BLaER1 (cell line): ENCODE results near the gene CYP4Z1.
"Not testable (repeated sequence)": the region's sequence is repeated elsewhere in the genome, so short reads cannot be mapped to it uniquely, and the experiment has no call there.

Experiments
- H3K27ac ChIP-seq: shearing (Covaris generic); formaldehyde crosslinking; 2 replicates; pipeline ENCODE4 v1.8.1; 2022
- H3K27me3 ChIP-seq: shearing (Covaris generic); formaldehyde crosslinking; 2 replicates; pipeline ENCODE4 v1.8.1; 2022
- H3K36me3 ChIP-seq: shearing (Covaris generic); formaldehyde crosslinking; 2 replicates; pipeline ENCODE4 v1.8.1; 2022
- H3K4me1 ChIP-seq: shearing (Covaris generic); formaldehyde crosslinking; 2 replicates; pipeline ENCODE4 v1.8.1; 2022
- H3K4me2 ChIP-seq: shearing (Covaris generic); formaldehyde crosslinking; 2 replicates; pipeline ENCODE4 v1.8.1; 2022
- H3K4me3 ChIP-seq: shearing (Covaris generic); formaldehyde crosslinking; 2 replicates; pipeline ENCODE4 v1.8.1; 2022
- H3K9ac ChIP-seq: shearing (Covaris generic); formaldehyde crosslinking; 2 replicates; pipeline ENCODE4 v1.8.1; 2022
- H3K9me3 ChIP-seq: shearing (Covaris generic); formaldehyde crosslinking; 2 replicates; pipeline ENCODE4 v1.8.1; 2022
- H4K20me1 ChIP-seq: shearing (Covaris generic); formaldehyde crosslinking; 2 replicates; pipeline ENCODE4 v1.8.1; 2022
- Cebpa-rat ChIP-seq: shearing (Covaris generic); IDR thresholded peaks from 2 replicates; pipeline ENCODE4 v1.8.1; 2022

The CYP4Z1 gene

GRCh38 chr1:47104816-47105215 lies 37.8 kb downstream of the CYP4Z1 start:
- H4K20me1 ChIP-seq: no peaks in the 10 kb centered on the region
- TF ChIP-seq Cebpa-rat: no peak
- H3K27ac ChIP-seq: no peak overlapping the region
- no peaks in the 10 kb centered on the region for H3K4me1 ChIP-seq
- H3K36me3 ChIP-seq: no peaks in the 10 kb centered on the region
- H3K9ac ChIP-seq: no peak overlapping the region
- no peaks in the 10 kb centered on the region for H3K27me3 ChIP-seq
- H3K4me2 ChIP-seq: no peak overlapping the region
- H3K9me3 ChIP-seq: peaks cover 25% of the 10 kb centered on the region
- H3K4me3 ChIP-seq: no peak overlapping the region

GRCh38 chr1:47106792-47107191 lies 39.8 kb downstream of the CYP4Z1 start:
- H3K4me2 ChIP-seq: no peak overlapping the region
- H3K9me3 ChIP-seq: peaks cover 25% of the 10 kb centered on the region
- no peak overlapping the region for H3K27ac ChIP-seq
- no peaks in the 10 kb centered on the region for H3K36me3 ChIP-seq
- TF ChIP-seq Cebpa-rat: no peak
- no peak overlapping the region for H3K9ac ChIP-seq
- no peak overlapping the region for H3K4me3 ChIP-seq
- no peaks in the 10 kb centered on the region for H4K20me1 ChIP-seq
- no peaks in the 10 kb centered on the region for H3K27me3 ChIP-seq
- no peaks in the 10 kb centered on the region for H3K4me1 ChIP-seq

DNA sequence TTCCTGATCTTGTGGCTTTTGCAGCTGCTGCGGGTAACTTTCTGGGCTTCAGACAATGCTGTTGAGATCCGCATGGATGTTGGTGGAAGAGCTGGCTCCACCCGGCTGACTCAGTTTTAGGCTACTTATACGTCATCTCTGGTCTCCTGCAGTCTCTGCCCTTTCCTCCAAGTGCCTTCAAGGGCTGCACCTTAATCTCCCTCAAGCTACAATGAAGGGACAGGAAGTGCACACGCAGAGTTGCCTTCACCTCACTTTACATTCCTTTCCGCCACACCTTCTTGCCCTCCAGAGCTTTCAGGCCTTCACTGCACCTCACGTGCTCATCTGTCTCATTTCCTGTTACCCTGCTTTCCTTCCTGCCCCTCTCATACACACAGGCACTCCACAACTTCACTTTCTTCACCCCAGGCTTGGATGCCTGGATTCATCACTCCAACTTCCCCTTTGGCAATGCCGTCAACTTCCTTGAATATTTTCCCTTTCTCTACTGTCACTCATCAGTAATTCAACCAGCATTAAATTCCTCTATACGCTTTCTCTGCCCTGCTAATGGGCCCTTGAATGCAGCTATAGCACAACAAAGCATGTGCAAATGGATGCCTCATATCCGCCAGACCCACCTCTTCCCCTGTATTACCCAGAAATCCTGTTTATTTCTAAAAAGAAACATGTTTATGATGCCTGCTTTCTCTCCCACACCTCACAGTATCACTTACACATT lies 41.0 kb downstream of the CYP4Z1 start:
- H3K9ac ChIP-seq, H3K36me3 ChIP-seq, H4K20me1 ChIP-seq, H3K4me3 ChIP-seq, H3K4me1 ChIP-seq, H3K4me2 ChIP-seq, H3K27ac ChIP-seq, H3K27me3 ChIP-seq: not testable (repeated sequence)
- H3K9me3 ChIP-seq: peaks cover 16% of the 10 kb centered on the region

DNA sequence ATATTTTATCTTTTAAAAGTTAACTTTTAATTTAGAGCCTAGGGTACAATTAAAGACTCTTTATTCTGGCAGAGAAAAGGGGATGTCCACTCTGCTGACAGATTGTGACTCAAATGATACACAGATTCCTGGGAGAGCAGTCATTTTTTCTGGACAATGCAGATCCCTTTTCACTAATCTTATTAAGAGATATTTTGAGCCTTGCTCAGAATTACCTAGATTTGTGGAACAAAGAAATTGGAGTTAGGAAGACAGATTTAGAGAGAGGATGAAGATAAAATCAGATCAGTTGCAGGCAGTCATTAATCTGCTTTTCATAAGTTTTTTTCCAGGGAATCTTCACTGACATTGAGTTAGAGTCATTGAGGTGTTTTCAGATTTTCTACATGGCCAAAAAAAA lies 42.5 kb downstream of the CYP4Z1 start:
- H3K4me3 ChIP-seq, H3K27ac ChIP-seq, H4K20me1 ChIP-seq, H3K9me3 ChIP-seq, H3K4me1 ChIP-seq, H3K9ac ChIP-seq, H3K27me3 ChIP-seq, H3K36me3 ChIP-seq, H3K4me2 ChIP-seq: not testable (repeated sequence)

DNA sequence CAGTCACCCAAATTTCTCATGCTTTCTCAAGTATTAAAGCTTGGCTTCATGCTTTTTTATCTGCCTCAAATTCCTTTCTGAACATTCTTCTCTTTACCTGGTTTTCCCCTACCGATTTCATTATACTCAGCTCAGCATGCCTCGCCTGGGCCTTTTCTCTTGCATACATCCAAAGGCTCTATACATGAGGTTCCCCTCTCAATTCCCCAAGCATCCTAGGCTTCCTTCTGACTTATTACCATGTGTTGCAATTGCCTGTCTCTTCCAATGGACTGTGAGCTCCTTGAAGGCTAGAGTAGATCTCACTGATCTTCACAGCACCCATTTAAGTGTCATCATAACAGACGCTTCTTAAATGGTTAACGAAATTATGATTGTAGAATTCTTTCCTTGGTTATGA lies 46.1 kb downstream of the CYP4Z1 start:
- TF ChIP-seq Cebpa-rat: no peak

DNA sequence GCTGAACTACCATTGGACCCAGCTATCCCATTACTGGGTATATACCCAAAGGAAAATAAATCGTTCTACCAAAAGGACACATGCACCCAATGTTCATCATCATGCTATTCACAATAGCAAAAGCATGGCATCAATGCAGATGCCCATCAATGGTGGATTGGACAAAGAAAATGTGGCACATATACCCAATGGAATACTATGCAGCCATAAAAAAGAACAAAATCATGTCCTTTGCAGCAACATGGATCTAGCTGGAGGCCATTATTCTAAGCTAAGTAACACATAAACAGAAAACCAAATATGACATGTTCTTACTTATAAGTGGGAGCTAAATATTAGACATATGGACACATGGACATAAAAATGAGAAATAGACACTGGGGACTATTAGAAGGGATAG lies 54.0 kb downstream of the CYP4Z1 start:
- not testable (repeated sequence) for H3K9me3 ChIP-seq, H3K9ac ChIP-seq, H3K4me2 ChIP-seq, H3K36me3 ChIP-seq, H3K27me3 ChIP-seq, H3K27ac ChIP-seq, H3K4me1 ChIP-seq, H3K4me3 ChIP-seq, H4K20me1 ChIP-seq

More for the DNA sequence above, 46.1 kb downstream of the CYP4Z1 start:
- no peaks in the 10 kb centered on the region for H3K9me3 ChIP-seq
- no peak overlapping the region for H3K9ac ChIP-seq
- H3K27ac ChIP-seq: no peak overlapping the region
- H3K4me1 ChIP-seq: no peaks in the 10 kb centered on the region
- H3K4me3 ChIP-seq: no peak overlapping the region
- H3K36me3 ChIP-seq: no peaks in the 10 kb centered on the region
- no peak overlapping the region for H3K4me2 ChIP-seq
- H4K20me1 ChIP-seq: no peaks in the 10 kb centered on the region
- no peaks in the 10 kb centered on the region for H3K27me3 ChIP-seq

- not testable (repeated sequence) for H3K9ac ChIP-seq, H3K4me3 ChIP-seq, H4K20me1 ChIP-seq, H3K36me3 ChIP-seq, H3K4me1 ChIP-seq, H3K9me3 ChIP-seq, H3K27me3 ChIP-seq, H3K27ac ChIP-seq, H3K4me2 ChIP-seq
Observed at GRCh38 chr1:47124834-47125233, 57.8 kb downstream of the CYP4Z1 start.

DNA sequence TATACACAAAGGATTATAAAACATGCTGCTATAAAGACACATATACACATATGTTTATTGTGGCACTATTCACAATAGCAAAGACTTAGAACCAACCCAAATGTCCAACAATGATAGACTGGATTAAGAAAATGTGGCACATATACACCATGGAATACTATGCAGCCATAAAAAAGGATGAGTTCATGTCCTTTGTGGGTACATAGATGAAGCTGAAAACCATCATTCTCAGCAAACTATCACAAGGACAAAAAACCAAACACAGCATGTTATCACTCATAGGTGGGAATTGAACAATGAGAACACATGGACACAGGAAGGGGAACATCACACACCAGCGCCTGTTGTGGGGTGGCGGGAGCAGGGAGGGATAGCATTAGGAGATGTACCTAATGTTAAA lies 60.0 kb downstream of the CYP4Z1 start:
- not testable (repeated sequence) for H3K9me3 ChIP-seq, H3K27ac ChIP-seq, H3K36me3 ChIP-seq, H4K20me1 ChIP-seq, H3K9ac ChIP-seq, H3K4me1 ChIP-seq, H3K27me3 ChIP-seq, H3K4me3 ChIP-seq, H3K4me2 ChIP-seq

DNA sequence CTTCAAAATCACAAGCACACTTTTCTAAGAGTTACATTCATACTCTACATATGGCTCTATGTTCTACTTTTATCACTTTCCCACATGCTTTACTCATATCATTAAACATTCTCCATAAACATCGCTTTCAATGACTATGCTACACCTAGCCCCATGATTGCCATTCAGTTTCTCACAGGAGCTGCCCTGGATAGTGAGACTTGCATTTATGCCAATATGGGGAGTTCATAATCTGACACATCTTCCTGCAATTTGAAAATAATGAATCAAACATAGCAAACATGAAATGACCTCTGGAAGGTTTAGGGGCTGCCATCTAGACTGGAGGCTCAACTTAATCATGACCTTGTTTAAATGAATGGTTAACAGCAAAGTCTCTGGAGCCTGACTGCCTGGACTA lies 61.2 kb downstream of the CYP4Z1 start:
- Histone ChIP-seq H3K36me3 (no peaks in the 10 kb centered on the region), H3K9ac (no peak overlapping the region), H3K4me1 (no peaks in the 10 kb centered on the region), H3K4me2 (no peak overlapping the region), H3K27ac (no peak overlapping the region), H3K27me3 (no peaks in the 10 kb centered on the region), H3K9me3 (no peaks in the 10 kb centered on the region), H3K4me3 (no peak overlapping the region), H4K20me1 (no peaks in the 10 kb centered on the region)
- TF ChIP-seq Cebpa-rat: no peak

- H3K4me1 ChIP-seq, H3K27ac ChIP-seq, H3K9ac ChIP-seq, H3K9me3 ChIP-seq, H3K4me2 ChIP-seq, H3K27me3 ChIP-seq, H3K4me3 ChIP-seq, H4K20me1 ChIP-seq, H3K36me3 ChIP-seq: not testable (repeated sequence)
Observed at GRCh38 chr1:47128854-47129253, 61.8 kb downstream of the CYP4Z1 start.

GRCh38 chr1:47129489-47130230 lies 62.6 kb downstream of the CYP4Z1 start:
- H3K4me1 ChIP-seq, H3K27ac ChIP-seq, H3K9me3 ChIP-seq, H3K27me3 ChIP-seq, H3K9ac ChIP-seq, H4K20me1 ChIP-seq, H3K36me3 ChIP-seq, H3K4me3 ChIP-seq, H3K4me2 ChIP-seq: not testable (repeated sequence)

DNA sequence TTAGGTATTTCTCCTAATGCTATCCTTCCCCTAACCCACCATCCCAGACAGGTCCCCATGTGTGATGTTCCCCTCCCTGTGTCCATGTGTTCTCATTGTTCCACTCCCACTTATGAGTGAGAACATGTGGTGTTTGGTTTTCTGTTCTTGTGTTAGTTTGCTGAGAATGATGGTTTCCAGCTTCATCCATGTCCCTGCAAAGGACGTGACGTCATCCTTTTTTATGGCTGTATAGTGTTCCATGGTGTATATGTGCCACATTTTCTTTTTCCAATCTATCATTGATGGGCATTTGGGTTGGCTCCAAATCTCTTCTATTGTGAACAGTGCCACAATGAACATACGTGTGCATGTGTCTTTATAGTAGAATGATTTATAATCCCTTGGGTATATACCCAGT lies 65.6 kb downstream of the CYP4Z1 start:
- not testable (repeated sequence) for H4K20me1 ChIP-seq, H3K36me3 ChIP-seq, H3K9ac ChIP-seq, H3K4me2 ChIP-seq, H3K9me3 ChIP-seq, H3K27ac ChIP-seq, H3K27me3 ChIP-seq, H3K4me3 ChIP-seq, H3K4me1 ChIP-seq
